HG02884 (cell line): ENCODE data around the gene PREX1.

ENCODE experiments used
- ATAC-seq: cut with Tn5 transposase; IDR thresholded peaks from one replicate; pipeline ENCODE4 v1.9.1; 2021; ENCODE audit warnings: mild to moderate bottlenecking, moderate library complexity; ENCODE audit not compliant: unreplicated experiment

Gene PREX1

DNA sequence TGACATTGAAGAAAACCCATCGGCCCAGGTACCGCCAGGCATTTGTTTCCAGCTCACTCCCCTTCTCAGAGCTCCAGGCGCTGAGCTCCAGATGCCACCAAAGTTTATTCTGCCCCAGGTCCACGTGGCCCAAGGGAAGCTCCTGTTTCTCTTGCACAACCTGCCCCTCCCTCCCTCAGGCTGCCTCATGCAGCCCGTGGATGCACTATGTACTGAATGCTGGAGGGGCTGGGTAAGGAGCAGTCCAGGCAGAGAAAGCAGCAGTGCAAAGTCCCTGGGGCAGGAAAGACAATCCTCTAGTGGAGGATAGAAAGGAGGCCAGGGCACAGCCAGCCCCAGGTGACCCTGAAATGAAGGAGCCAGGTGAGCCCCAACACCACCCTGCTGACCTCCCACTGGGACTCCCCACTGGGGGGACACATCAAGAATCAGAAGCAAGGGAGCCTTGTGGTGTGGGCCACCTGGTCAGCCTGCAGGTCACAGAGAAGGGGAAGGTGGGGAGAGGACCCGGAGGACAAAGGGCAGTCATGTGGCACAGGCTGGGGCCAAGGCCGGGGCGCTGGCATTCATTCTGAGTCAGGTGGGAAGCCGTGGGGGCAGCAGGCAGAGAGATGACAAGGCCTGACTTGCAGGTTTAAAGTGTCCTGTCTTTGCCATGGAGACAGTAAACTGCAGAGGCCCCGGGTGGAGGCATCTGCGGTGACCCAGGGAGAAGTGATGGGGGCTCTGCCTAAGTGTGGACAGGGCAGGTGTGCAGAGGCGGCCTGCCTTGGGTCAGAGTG, 230.1 kb downstream of the PREX1 start:
- no peak for ATAC-seq

DNA sequence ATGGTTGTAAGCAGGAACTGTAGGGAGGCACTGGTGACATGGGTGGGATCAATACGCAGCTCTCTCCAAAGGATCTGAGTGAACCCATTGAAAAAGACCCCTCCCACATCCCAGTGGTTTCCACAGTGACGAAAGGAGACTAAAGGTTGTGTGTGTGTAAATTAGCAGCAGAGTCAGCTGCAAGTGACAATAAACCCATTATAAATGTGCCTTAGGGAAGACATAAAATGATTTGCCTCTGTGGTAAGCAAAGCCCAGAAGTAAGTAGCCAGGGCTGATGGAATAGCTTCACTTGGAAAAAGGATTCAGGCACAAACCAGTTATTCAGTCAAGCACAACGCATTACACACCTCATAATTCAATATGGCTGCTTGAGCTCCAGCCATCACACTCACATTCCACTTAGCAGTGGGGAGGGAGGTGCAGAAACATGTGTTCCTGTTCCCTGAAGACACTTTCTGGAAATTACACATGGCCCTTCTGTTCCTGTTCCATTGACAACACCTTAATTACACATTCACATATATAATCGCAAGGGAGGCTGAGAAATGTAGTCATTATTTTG, 231.4 kb downstream of the PREX1 start:
- no peak for ATAC-seq

DNA sequence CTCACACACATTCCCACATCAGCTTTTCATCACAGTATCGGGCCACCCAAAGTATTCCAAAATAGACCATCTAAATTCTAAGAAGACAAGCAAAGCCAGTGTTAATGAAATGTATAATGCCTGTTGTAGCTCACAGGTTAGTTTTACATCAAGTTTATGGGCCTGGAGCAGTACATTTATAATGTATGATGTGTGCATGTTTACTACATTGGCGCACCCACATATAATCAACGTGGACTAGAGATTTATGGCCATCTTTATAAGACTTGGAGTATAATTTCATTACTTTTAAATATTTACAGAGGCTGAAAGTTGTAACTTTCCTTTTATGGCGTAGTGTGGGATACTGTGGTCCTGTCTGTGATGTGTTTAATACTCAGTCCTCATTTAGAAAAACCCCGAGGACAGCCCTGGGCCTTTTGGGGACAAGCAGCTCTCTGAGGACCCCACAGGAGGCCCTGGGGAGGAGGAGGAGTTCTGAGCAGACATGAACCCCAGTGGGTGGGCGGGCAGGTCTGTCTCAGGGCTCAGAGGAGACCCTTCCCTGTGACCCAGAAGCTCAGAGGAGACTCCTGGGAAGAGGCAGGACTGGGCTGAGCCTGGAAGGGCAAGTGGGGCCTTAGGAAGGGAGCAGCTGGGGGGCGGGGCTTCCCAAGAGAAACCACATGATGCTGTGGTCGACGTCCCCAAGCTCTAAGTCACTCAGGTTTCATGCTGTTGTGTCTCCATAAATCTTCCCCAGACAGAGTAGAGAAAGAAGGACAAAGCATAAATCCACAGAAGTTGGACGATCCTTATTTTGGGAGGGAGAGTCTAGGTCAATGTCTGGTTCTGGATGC, 232.1 kb downstream of the PREX1 start:
- no peak for ATAC-seq

DNA sequence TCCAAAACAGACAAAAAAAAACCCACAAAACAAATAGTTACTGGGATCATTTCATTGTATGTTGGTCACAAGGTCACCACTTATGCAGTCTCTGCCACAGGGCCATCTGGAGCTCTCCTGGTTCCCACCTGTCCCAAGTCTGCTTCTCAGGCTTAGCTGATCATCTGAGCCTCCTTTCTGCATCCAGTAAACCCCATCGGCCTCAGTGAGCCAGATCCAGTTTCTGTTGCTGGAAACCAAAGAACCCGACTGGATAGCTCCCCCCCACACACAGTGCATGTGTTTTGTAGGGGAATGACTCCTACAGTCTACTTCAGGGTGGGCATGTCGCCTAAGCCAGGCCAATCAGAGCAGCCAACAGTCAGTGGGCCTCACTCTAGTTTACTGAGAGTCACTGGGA, 233.3 kb downstream of the PREX1 start:
- no peak for ATAC-seq

DNA sequence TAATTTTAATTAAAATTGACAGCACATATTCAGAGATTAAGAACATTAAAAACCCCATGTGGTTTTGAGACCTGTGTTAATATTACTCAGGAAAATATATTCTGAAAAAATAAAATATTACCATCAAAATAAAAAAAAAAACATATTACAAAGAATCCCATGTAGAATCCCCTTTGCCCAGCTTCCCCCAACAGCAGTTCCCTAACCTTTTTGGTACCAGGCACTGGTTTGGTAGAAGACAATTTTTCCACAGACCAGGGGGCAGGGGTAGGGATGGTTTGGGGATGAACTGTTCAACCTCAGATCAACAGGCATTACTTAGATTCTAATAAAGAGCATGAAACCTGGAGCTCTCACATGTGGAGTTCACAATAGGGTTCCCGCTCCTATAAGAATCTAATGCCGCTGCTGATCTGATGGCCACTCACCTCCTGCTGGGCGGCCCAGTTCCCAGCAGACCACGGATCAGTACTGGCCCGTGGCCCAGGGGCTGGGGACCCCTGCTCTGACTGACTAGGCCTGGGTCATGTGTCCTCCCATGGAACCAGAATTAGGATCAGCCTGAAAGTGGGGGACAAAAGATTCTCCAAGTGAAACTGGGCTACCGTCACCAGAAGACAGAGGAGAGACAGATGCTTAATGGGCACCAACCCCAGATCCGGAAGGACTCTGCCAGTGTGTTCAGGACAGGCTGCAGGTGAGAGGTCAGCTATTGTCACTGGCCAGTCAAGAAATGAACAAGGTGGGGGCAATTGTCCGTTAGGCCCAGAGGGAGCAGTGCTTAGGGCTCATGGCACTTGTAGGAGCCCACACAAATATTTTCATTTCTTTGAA, 235.5 kb downstream of the PREX1 start:
- no peak for ATAC-seq

DNA sequence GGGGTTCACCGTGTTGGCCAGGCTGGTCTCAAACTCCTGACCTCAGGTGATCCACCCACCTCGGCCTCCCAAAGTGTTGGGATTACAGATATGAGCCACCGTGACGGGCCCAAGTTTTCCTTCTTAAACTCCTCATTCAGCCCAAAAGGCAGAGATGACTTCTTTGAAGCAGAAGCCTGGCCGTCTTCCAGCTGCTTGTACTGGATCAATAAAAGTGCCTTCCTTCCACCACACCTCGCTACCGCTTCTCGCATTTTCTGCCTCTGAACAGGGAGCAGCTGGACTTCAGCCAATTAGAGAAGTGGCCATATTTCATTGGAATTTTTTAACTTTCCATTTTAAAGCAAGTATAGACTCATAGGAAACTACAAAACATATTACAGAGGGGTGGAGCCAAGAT, 241.1 kb downstream of the PREX1 start:
- no peak for ATAC-seq

DNA sequence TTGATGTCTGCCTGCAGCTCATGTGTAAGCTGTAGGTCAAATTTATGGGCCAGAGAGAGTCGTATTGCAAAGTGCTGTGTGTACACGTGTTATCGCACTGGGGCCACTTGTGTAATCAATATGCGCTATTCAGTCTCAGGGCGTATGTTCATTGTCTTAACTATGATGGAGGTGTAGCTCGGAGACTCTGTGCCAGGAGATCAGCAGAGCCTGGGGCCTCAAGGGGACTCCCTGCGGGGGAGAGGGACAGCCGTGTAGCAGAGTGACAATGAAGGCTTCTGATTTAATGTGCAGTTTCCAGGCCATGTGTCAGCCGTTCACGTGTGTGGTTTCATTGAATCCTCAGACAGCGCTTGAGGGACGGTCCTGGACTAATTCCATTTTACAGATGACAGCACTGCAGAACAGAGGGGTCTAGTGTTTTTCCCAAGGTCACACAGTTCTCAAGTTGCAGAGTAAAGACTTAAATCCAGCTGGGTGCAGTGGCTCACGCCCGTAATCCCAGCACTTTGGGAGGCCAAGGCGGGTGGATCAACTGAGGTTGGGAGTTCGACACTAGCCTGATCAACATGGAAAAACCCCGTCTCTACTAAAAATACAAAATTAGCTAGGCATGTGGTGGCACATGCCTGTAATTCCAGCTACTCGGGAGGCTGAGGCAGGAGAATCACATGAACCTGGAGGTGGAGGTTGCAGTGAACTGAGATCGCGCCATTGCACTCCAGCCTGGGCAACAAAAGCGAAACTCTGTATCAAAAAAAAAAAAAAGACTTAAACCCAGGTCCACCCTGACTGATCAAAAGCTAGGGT, 242.5 kb downstream of the PREX1 start:
- ATAC-seq: no peak

DNA sequence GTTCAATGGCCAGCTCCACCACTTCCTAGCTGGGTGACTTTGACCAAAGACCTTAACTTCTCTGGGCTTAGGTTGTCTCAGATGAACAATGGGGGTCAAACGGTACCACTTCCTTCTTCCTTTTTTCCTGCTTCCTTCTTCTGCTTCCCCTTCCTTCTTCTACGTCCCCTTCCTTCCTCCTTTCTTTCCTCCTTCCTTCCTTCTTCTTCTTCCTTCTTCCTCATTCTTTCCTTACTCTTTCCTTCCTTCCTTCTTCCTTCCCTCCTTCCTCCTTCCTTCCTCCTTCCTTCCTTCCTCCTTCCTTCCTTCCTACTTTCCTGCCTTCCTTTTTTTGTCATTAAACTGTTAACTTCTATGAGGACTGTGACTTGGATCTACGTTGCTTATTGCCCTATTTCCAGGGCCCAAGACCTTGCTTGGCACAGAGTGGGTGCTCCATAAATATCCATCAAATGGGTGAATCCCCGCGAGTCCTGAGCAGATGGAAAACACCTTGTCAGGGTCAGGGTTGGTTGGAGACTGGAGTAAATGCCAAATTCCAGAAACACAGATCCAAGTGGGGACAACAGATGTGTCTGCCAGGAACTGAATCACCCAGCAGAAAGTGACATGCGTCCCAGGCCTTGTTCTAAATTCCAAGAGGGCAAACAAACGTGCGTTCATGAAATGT, 243.3 kb downstream of the PREX1 start:
- no peak for ATAC-seq

DNA sequence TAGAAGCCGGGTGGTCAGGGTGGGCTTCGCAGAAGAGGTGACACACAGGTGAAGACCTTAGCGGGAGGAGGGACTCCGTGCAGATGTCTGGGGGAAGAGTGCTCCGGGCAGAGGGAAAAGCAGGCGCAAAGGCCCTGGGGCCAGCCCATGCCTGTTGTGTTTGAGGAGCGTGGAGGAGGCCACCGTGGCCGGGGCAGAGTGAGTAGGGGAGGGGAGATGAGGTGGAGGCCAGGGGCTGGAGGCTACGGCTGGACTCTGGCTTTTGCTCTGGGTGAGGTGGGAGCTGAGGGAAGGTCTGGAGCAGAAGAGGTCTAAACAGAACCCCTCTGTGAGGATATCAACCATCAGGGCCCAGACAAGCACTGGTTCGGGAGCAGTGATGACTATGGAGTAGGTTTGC, 244.0 kb downstream of the PREX1 start:
- no peak for ATAC-seq

DNA sequence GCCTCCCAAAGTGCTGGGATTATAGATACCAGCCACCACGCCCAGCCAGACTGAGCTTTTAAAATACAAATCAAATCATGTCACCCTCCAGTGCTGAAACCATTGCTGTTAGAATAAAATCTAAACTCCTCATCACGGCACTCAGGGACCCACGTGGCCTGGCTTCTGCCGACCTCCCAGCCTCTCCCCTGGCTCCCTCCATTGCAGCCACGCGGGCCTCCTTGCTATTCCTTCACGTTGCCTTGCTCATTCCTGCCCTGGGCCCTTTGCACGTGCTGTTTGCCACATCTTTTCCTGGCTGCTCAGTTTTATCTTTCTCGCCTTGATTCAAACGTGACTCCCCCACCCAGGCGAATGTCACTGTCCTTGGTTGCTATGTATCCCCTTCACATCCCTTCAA, 244.6 kb downstream of the PREX1 start:
- no peak for ATAC-seq

DNA sequence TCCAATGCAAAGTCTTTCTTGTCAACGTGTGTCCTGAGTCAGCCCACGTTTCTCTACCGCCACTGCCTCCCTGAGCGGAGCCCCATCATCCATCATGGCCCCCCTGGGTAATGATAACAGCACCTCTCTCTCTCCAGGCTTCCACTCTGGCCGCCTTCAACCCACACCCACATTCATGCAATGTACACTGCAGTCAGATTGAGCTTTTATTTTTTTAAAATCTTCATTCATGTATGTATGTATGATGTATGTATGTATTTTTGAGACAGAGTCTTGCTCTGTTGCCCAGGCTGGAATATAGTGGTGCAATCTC, 245.2 kb downstream of the PREX1 start:
- no peak for ATAC-seq

DNA sequence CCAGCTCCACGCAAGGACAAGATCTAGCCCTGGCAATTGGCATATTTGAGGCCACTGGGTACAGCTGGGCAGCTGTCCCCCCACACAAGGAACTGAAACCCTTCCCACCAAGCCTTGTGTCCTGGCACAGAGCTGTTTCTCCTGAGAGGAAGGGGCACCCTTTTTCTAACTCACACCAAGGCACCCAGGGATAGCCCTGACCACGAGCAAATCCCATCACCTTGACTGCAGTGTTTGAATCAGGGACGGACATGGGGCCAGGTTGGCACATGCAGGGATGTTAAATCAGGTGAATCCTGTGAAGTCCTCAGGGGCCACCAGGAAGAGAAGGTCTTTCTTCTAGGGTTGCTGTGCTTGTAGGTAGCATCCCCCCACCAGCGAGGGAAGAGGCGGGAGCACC, 246.6 kb downstream of the PREX1 start:
- no peak for ATAC-seq

DNA sequence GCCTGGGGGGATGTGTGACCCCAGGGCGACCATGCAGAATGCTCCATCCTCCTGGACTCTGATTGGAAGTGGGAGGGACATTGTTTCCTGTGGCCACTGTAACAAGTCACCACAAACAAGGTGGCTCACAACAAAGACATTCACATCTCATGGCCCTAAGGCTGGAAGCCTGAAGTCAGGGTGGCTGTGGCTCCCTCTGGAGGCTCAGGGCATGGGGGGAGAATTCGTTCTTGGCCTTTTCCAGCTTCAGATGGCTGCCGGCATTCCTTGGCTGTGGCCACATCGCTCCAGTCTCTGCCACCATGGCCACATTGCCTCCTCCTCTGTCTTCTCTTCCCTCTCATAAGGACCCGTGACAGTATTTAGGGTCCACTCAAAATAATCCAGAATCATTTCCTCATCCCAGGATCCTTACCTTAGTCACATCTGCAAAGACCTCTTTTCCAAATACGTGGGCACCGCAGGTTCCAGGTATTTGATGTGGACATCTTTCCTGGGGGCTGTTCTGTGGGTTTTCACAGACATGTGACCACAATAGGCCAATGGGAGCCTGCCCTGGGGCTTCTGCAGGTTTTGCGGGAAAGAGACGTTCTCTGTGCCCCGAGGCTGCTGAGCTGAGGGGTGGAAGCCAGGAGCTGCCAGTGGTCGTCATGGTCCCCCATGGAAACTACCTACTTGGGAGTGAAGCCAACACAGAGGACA, 249.3 kb downstream of the PREX1 start:
- ATAC-seq: no peak

DNA sequence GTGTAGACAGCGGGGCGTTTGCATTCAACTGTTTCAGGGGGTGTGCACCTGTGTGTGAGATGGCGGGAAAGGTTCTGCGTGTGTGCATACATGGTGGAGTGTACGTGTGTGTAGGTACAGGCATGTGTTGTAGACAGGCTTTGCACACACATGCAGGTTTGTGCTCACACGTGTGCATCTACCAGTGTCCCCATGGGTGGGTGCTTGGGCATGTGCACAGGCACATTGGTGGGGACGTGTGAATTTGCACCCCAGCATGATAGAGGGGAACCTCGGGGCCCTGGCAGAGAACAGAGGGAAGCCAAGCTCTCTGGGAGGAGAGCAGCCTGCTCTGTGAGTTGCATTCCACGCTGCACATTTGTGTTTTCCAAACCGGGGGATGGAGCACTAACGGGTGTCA, 250.2 kb downstream of the PREX1 start:
- ATAC-seq: no peak

DNA sequence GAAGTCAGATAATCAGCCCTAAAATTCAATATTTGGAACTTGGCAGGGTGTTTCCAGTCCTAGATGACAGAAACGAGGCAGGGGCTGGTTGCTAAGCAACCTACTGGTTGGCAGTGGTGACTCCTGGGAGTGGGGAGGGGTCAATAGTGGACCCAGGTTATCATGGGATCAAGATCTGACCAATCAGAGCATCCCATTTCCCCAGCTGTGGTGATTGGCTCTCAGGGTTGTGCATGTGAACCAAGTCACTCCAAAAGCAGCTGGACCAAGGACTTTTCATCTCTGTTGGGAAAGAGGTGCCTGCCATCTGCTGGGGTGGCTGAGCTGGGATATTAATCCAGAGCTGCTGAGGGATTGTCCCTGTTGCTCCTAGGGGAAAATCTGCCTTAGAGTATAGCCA, 253.4 kb downstream of the PREX1 start:
- no peak for ATAC-seq
